Fibroblast of lung (primary cell): ENCODE data around the gene PRMT3.

Source experiments
- EZH2 ChIP-seq: IDR thresholded peaks from 2 replicates; pipeline ENCODE4 v1.5.1; 2012; ENCODE audit warnings: low read length, control low read depth, mild to moderate bottlenecking; ENCODE audit errors: missing control alignments
- TF ChIP-seq, protein P1 (sequence below), 2 donors: IDR thresholded peaks in 1 of 2; conservative IDR thresholded peaks in 1 of 2; 1 replicate in 1 of 2; 2 replicates in 1 of 2; pipeline ENCODE4 v1.5.1; 2011 to 2012; ENCODE audit warnings: low read length in 2 of 2, control low read depth in 1 of 2, inconsistent platforms in 1 of 2, low read depth in 1 of 2, mild to moderate bottlenecking in 1 of 2

DNA sequence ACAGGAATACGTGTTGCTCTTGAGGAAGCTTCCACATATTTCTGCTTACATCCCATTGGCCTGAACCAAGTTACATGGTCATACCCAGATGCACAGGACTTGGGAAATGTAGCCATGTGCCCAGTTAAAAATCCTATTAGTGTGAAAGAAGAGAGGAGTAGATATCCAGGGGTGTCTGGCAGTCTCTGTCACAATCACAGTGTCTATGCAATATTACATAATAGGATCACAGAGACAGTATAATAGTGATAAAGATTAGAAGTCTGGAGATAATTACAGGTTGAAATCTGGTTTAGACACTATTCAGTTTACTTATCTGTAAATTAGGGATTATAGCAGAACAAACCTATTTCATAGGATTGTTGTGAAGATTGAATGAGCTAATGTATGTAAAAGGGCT is 149.3 kb downstream of the PRMT3 start:
- TF ChIP-seq EZH2, result no peak
- TF ChIP-seq, protein P1, sequence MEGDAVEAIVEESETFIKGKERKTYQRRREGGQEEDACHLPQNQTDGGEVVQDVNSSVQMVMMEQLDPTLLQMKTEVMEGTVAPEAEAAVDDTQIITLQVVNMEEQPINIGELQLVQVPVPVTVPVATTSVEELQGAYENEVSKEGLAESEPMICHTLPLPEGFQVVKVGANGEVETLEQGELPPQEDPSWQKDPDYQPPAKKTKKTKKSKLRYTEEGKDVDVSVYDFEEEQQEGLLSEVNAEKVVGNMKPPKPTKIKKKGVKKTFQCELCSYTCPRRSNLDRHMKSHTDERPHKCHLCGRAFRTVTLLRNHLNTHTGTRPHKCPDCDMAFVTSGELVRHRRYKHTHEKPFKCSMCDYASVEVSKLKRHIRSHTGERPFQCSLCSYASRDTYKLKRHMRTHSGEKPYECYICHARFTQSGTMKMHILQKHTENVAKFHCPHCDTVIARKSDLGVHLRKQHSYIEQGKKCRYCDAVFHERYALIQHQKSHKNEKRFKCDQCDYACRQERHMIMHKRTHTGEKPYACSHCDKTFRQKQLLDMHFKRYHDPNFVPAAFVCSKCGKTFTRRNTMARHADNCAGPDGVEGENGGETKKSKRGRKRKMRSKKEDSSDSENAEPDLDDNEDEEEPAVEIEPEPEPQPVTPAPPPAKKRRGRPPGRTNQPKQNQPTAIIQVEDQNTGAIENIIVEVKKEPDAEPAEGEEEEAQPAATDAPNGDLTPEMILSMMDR (conservative IDR thresholded peaks at IDR 0.05 in 1 of 2, IDR thresholded peaks at IDR 0.05 in 1 of 2; ENCODE audit: low read depth in 1 of 2, low read length in 2 of 2), result no peak
